Hepatocyte (in vitro differentiated cells): ENCODE data around the gene PACS1. TPM values are rescaled to one million over a fixed set of nuclear protein-coding genes. Genes with fewer than 3 reads are reported as not detected.
"Not testable (repeated sequence)": the region's sequence is repeated elsewhere in the genome, so short reads cannot be mapped to it uniquely, and the experiment has no call there.

Experiments
- DNase-seq: peaks from one replicate; pipeline ENCODE4 v3.0.0-alpha.2; 2016; ENCODE audit warnings: low spot score
- H2AFZ ChIP-seq: fragments of 200-600 bp; sonication (generic); 2 replicates; pipeline ENCODE4 v1.6.0; 2016; ENCODE audit warnings: antibody characterized with exemption, mild to moderate bottlenecking
- H3K27ac ChIP-seq: fragments of 200-600 bp; sonication (generic); 2 replicates; pipeline ENCODE4 v1.5.1; 2016; ENCODE audit warnings: mild to moderate bottlenecking
- H3K27me3 ChIP-seq: fragments of 200-600 bp; sonication (generic); 2 replicates; pipeline ENCODE4 v1.6.1; 2016
- H3K36me3 ChIP-seq: fragments of 200-600 bp; sonication (generic); replicated peaks from 2 replicates; pipeline ENCODE4 v1.5.1; 2016; ENCODE audit warnings: low read depth; ENCODE audit not compliant: insufficient read depth
- H3K4me1 ChIP-seq: fragments of 200-600 bp; sonication (generic); 2 replicates; pipeline ENCODE4 v1.5.1; 2016; ENCODE audit warnings: mild to moderate bottlenecking, moderate library complexity; ENCODE audit not compliant: insufficient read depth
- H3K4me2 ChIP-seq: fragments of 200-600 bp; sonication (generic); 2 replicates; pipeline ENCODE4 v1.6.0; 2016
- H3K4me3 ChIP-seq: fragments of 200-600 bp; sonication (generic); 2 replicates; pipeline ENCODE4 v1.5.1; 2016; ENCODE audit warnings: mild to moderate bottlenecking
- H3K79me2 ChIP-seq: fragments of 200-600 bp; sonication (generic); 2 replicates; pipeline ENCODE4 v1.6.0; 2017; ENCODE audit warnings: mild to moderate bottlenecking
- H3K9me2 ChIP-seq: fragments of 200-600 bp; sonication (generic); replicated peaks from 2 replicates; pipeline ENCODE4 v1.6.0; 2017; ENCODE audit warnings: mild to moderate bottlenecking; ENCODE audit not compliant: insufficient read depth
- H3K9me3 ChIP-seq: fragments of 200-600 bp; sonication (generic); 2 replicates; pipeline ENCODE4 v1.5.1; 2016; ENCODE audit warnings: low read depth, mild to moderate bottlenecking
- H4K20me1 ChIP-seq: fragments of 200-600 bp; sonication (generic); 2 replicates; pipeline ENCODE4 v1.6.0; 2016; ENCODE audit warnings: mild to moderate bottlenecking; ENCODE audit not compliant: insufficient read depth, poor library complexity, severe bottlenecking
- CTCF ChIP-seq: fragments of 200-600 bp; sonication (generic); IDR thresholded peaks from 2 replicates; pipeline ENCODE4 v1.5.1; 2016; ENCODE audit warnings: antibody characterized with exemption, mild to moderate bottlenecking; ENCODE audit not compliant: poor library complexity
- EZH2 ChIP-seq: fragments of 200-600 bp; sonication (generic); IDR thresholded peaks from 2 replicates; pipeline ENCODE4 v1.6.1; 2016; ENCODE audit warnings: antibody characterized with exemption, mild to moderate bottlenecking, borderline replicate concordance
- EZH2phosphoT487 ChIP-seq: fragments of 200-600 bp; sonication (generic); IDR thresholded peaks from one replicate; pipeline ENCODE4 v1.6.1; 2018; ENCODE audit warnings: antibody characterized with exemption, mild to moderate bottlenecking, low read depth, moderate library complexity; ENCODE audit not compliant: unreplicated experiment, severe bottlenecking
- WGBS: methylation state at CpG from one replicate; pipeline ENCODE4 v1.1.6; 2016; ENCODE audit warnings: low lambda C conversion rate; ENCODE audit errors: missing lambda C conversion rate; 5-methylcytosine and 5-hydroxymethylcytosine counted together
- polyA plus RNA-seq: library from polyadenylated mRNA; unstranded; fragments of >200 nt; fragmentation: Nextera tagmentation; extraction: Ambion mirVana; gene quantifications from 2 replicates; pipeline ENCODE4 v1.2.1, GENCODE V29; 2016
- total RNA-seq: library from RNA; depleted of rRNA; stranded (reverse); fragments of >200 nt; gene quantifications from 2 replicates; pipeline ENCODE4 v1.2.3, GENCODE V29; 2014

Gene PACS1
- total and polyA plus RNA-seq, 2 experiments from 2014 or later, result 28.2 to 71.5 TPM

- Histone ChIP-seq H3K36me3 (no peaks in the 10 kb centered on the region), H2AFZ (no peak overlapping the region), H3K9me3 (no peaks in the 10 kb centered on the region), H3K9me2 (no peaks in the 10 kb centered on the region), H3K27ac (no peak overlapping the region), H3K79me2 (no peaks in the 10 kb centered on the region), H3K4me1 (no peaks in the 10 kb centered on the region), H4K20me1 (no peaks in the 10 kb centered on the region), H3K27me3 (no peaks in the 10 kb centered on the region), H3K4me3 (no peak overlapping the region), H3K4me2 (no peak overlapping the region)
- 82% methylated on average over 7 of the region's 7 CpGs for WGBS
- DNase-seq, result no peak
- TF ChIP-seq EZH2phosphoT487 (no peak), EZH2 (no peak), CTCF (no peak)
Measured at GRCh38 chr11:66251809-66252208, 181.7 kb downstream of the PACS1 start.

GRCh38 chr11:66253081-66253480 lies 183.0 kb downstream of the PACS1 start:
- H2AFZ ChIP-seq, H3K27ac ChIP-seq, H3K9me2 ChIP-seq, DNase-seq, H3K79me2 ChIP-seq, H3K27me3 ChIP-seq, H4K20me1 ChIP-seq, H3K4me3 ChIP-seq, H3K36me3 ChIP-seq, H3K4me1 ChIP-seq, H3K9me3 ChIP-seq, H3K4me2 ChIP-seq: not testable (repeated sequence)
- 87% methylated on average over 6 of the region's 6 CpGs for WGBS

GRCh38 chr11:66258473-66258893 lies 188.4 kb downstream of the PACS1 start:
- TF ChIP-seq CTCF (no peak), EZH2phosphoT487 (no peak), EZH2 (no peak)
- Histone ChIP-seq H3K4me2 (peak overlapping the region; percentile 98), H3K27me3 (no peaks in the 10 kb centered on the region), H3K79me2 (peaks cover 17% of the 10 kb centered on the region), H3K9me2 (no peaks in the 10 kb centered on the region), H4K20me1 (peaks cover 8% of the 10 kb centered on the region), H2AFZ (no peak overlapping the region), H3K4me3 (peak overlapping the region; percentile 87), H3K36me3 (no peaks in the 10 kb centered on the region), H3K27ac (peak overlapping the region; percentile 20), H3K4me1 (peaks cover 8% of the 10 kb centered on the region), H3K9me3 (no peaks in the 10 kb centered on the region)
- 6% methylated on average over 28 of the region's 28 CpGs for WGBS
- DNase-seq, result no peak

GRCh38 chr11:66259225-66259624 lies 189.2 kb downstream of the PACS1 start:
- H3K4me2 ChIP-seq, result peak overlapping the region; percentile 98
- H3K9me3 ChIP-seq, result no peaks in the 10 kb centered on the region
- TF ChIP-seq EZH2 (no peak), EZH2phosphoT487 (no peak), CTCF (no peak)
- H3K9me2 ChIP-seq, result no peaks in the 10 kb centered on the region
- peaks cover 8% of the 10 kb centered on the region for H3K4me1 ChIP-seq
- peaks cover 8% of the 10 kb centered on the region for H4K20me1 ChIP-seq
- WGBS, result 98% methylated on average over 2 of the region's 2 CpGs
- no peaks in the 10 kb centered on the region for H3K27me3 ChIP-seq
- no peak for DNase-seq
- no peak overlapping the region for H3K4me3 ChIP-seq
- no peaks in the 10 kb centered on the region for H3K36me3 ChIP-seq
- no peak overlapping the region for H2AFZ ChIP-seq
- H3K79me2 ChIP-seq, result peaks cover 17% of the 10 kb centered on the region
- no peak overlapping the region for H3K27ac ChIP-seq
